IMR-90 (cell line): ENCODE results near the gene CHST14. TPM values are rescaled to one million over a fixed set of nuclear protein-coding genes. Genes with fewer than 3 reads are reported as not detected.
A peak's percentile ranks its signal among the peaks of the same experiment; 100 is the strongest.

Source experiments
- ATAC-seq: fragments of 200-7000 bp; cut with Tn5 transposase; 2 replicates; pipeline ENCODE4 v1.9.1; 2020; ENCODE audit warnings: low read depth, mild to moderate bottlenecking, moderate library complexity
- BruUV-seq: library from RNA; stranded (reverse); fragments of 400-500 nt; replicated peaks from 2 replicates; lab custom pipeline; 2021; lab: Mats Ljungman, UMichigan
- CTCF ChIA-PET: fragments of 300-600 bp; formaldehyde crosslinking; extraction: SDS; loops from one replicate; lab custom pipeline; 2021; ENCODE audit warnings: antibody characterized with exemption; lab: Yijun Ruan, JAX
- POLR2A ChIA-PET: fragments of 300-600 bp; sonication (Branson Sonifier 250); formaldehyde crosslinking; loops from one replicate; lab custom pipeline; 2022; ENCODE audit warnings: antibody characterized with exemption; ENCODE audit not compliant: unreplicated experiment; lab: Charles Lee
- DNase-seq: peaks from one replicate; pipeline ENCODE4 v3.0.0; 2013
- H2AFZ ChIP-seq: replicated peaks from 2 replicates; pipeline ENCODE3; 2013; ENCODE audit warnings: low read length, mild to moderate bottlenecking; ENCODE audit not compliant: poor library complexity
- H2AK5ac ChIP-seq: 2 replicates; pipeline ENCODE4 v1.6.1; 2013; ENCODE audit warnings: low read depth, low read length, inconsistent platforms
- H2AK9ac ChIP-seq: replicated peaks from 2 replicates; pipeline ENCODE3; 2013; ENCODE audit warnings: mild to moderate bottlenecking, low read depth, low read length, moderate library complexity; ENCODE audit not compliant: poor library complexity
- H2BK120ac ChIP-seq: 2 replicates; pipeline ENCODE4 v1.6.1; 2013; ENCODE audit warnings: low read depth, low read length, inconsistent platforms
- H2BK15ac ChIP-seq: 3 replicates; pipeline ENCODE4 v1.6.1; 2013; ENCODE audit warnings: low read depth, low read length, inconsistent platforms
- H2BK20ac ChIP-seq: 2 replicates; pipeline ENCODE4 v1.6.1; 2013; ENCODE audit warnings: low read depth, mild to moderate bottlenecking, inconsistent platforms, low read length, moderate library complexity
- H2BK5ac ChIP-seq: 2 replicates; pipeline ENCODE4 v1.6.1; 2013; ENCODE audit warnings: mild to moderate bottlenecking, low read depth, low read length, inconsistent platforms; ENCODE audit not compliant: poor library complexity, severe bottlenecking
- H3K14ac ChIP-seq: replicated peaks from 2 replicates; pipeline ENCODE4 v1.6.1; 2013; ENCODE audit warnings: low read depth, low read length, inconsistent platforms
- H3K18ac ChIP-seq: 2 replicates; pipeline ENCODE4 v1.6.1; 2013; ENCODE audit warnings: low read depth, low read length, control low read depth
- H3K23ac ChIP-seq: 2 replicates; pipeline ENCODE4 v1.6.1; 2013; ENCODE audit warnings: low read depth, low read length, inconsistent platforms
- H3K27ac ChIP-seq: 2 replicates; pipeline ENCODE4 v1.5.1; 2013; ENCODE audit warnings: mild to moderate bottlenecking, control low read depth, low read length; ENCODE audit not compliant: insufficient read depth
- H3K27me3 ChIP-seq: 2 replicates; pipeline ENCODE4 v1.6.1; 2013; ENCODE audit warnings: low read length; ENCODE audit not compliant: control insufficient read depth, insufficient read depth
- H3K36me3 ChIP-seq: 2 replicates; pipeline ENCODE4 v1.6.1; 2013; ENCODE audit warnings: low read length, mixed read lengths; ENCODE audit not compliant: control insufficient read depth, insufficient read depth
- H3K4ac ChIP-seq: 2 replicates; pipeline ENCODE4 v1.6.1; 2013; ENCODE audit warnings: low read depth, low read length, inconsistent platforms
- H3K4me1 ChIP-seq: 2 replicates; pipeline ENCODE4 v1.6.1; 2013; ENCODE audit warnings: low read length, mixed read lengths; ENCODE audit not compliant: control insufficient read depth, insufficient read depth
- H3K4me2 ChIP-seq: 2 replicates; pipeline ENCODE4 v1.6.1; 2013; ENCODE audit warnings: low read depth, mild to moderate bottlenecking, control low read depth, low read length, moderate library complexity
- H3K4me3 ChIP-seq: 2 replicates; pipeline ENCODE4 v1.5.1; 2013; ENCODE audit warnings: low read depth, mild to moderate bottlenecking, control low read depth, low read length, moderate library complexity; ENCODE audit not compliant: insufficient read depth
- H3K56ac ChIP-seq: 2 replicates; pipeline ENCODE4 v1.6.1; 2013; ENCODE audit warnings: low read length, inconsistent platforms; ENCODE audit not compliant: insufficient read depth; ENCODE audit errors: extremely low read depth
- H3K79me1 ChIP-seq, 2 experiments: 2 replicates each; pipeline ENCODE4 v1.6.1; 2013; ENCODE audit warnings: low read length in 2 of 2, inconsistent platforms in 1 of 2, low read depth in 1 of 2
- H3K9ac ChIP-seq: 2 replicates; pipeline ENCODE4 v1.6.1; 2013; ENCODE audit warnings: low read depth, low read length, control low read depth
- H3K9me1 ChIP-seq: 2 replicates; pipeline ENCODE4 v1.6.1; 2013; ENCODE audit warnings: low read length, inconsistent platforms; ENCODE audit not compliant: insufficient read depth
- H3K9me3 ChIP-seq: 2 replicates; pipeline ENCODE4 v1.6.1; 2013; ENCODE audit warnings: low read length; ENCODE audit not compliant: control insufficient read depth, insufficient read depth
- H4K20me1 ChIP-seq: 2 replicates; pipeline ENCODE4 v1.6.1; 2013; ENCODE audit warnings: low read length, inconsistent platforms; ENCODE audit not compliant: insufficient read depth
- H4K5ac ChIP-seq: 2 replicates; pipeline ENCODE4 v1.6.1; 2013; ENCODE audit warnings: mild to moderate bottlenecking, low read depth, low read length, control low read depth
- H4K8ac ChIP-seq, 2 experiments: 2 replicates each; pipeline ENCODE4 v1.6.1; 2013; ENCODE audit warnings: low read depth in 2 of 2, low read length in 2 of 2, control low read depth in 1 of 2, inconsistent platforms in 1 of 2
- H4K91ac ChIP-seq: 2 replicates; pipeline ENCODE4 v1.6.1; 2013; ENCODE audit warnings: low read depth, low read length, inconsistent platforms; ENCODE audit not compliant: insufficient read depth
- CHD1 ChIP-seq: IDR thresholded peaks from 2 replicates; pipeline ENCODE4 v1.6.1; 2012; ENCODE audit warnings: low read depth, low read length, improper control_type of control experiment
- MAFK ChIP-seq: IDR thresholded peaks from 2 replicates; pipeline ENCODE4 v1.6.1; 2012; ENCODE audit warnings: low read depth, low read length, improper control_type of control experiment
- WGBS, 2 experiments: methylation state at CpG; one replicate each; pipeline versions ENCODE4 v1.1.5 to v1.1.7; 2013; ENCODE audit warnings: missing lambda C conversion rate in 2 of 2; ENCODE audit not compliant: insufficient read length in 1 of 2; ENCODE audit errors: extremely low coverage in 2 of 2; 5-methylcytosine and 5-hydroxymethylcytosine counted together
- dilution Hi-C: fragments of 300-500 bp; cut with HindIII; formaldehyde crosslinking; loops from one replicate; pipeline ENCODE4 v1.14.3; 2018; ENCODE audit warnings: low sequenced_read_pairs; ENCODE audit not compliant: unreplicated experiment
- in situ Hi-C: fragments of 300-500 bp; cut with MboI; formaldehyde crosslinking; loops from 3 replicates; pipeline ENCODE4 v1.14.3; 2019; ENCODE audit warnings: low sequenced_read_pairs, inconsistent platforms, mixed read lengths
- intact Hi-C: fragments of 100-400 bp; cut with micrococcal nuclease; formaldehyde crosslinking; loops from 2 replicates; pipeline ENCODE4 v1.10.0; 2022
- polyA plus RNA-seq, 3 experiments: library from polyadenylated mRNA; depleted of rRNA; stranded (reverse); fragments of >200 nt; gene quantifications; 2 replicates each; pipeline ENCODE4 v1.2.3, GENCODE V29; 2012; ENCODE audit warnings: low replicate concordance in 1 of 3
- total RNA-seq: library from RNA; depleted of rRNA; stranded (reverse); fragments of >200 nt; gene quantifications from 2 replicates; pipeline ENCODE4 v1.2.3, GENCODE V29; 2012

The CHST14 gene
- total and polyA plus RNA-seq, 2 of the 4 experiments (the other 2 are of a cell fraction) = 3.8 to 19.5 TPM

DNA sequence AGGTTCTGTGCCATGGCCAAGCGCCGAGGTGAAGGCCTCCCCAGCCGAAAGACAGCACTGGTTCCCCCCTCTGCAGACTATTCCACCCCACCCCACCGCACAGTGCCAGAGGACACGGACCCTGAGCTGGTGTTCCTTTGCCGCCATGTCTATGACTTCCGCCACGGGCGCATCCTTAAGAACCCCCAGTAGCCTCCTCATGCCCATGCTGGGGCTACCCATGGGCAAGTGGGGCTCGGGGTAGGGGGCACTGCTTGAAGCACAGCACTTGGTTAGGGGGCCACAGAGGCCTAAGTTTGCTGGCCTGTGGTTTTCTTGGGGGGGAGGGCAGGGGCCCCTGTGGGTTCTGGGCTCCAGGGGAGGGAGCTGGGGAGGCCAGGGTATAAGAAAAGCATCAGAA is 4.8 kb upstream of the CHST14 start:
- no peak overlapping the region for H4K91ac ChIP-seq
- H4K8ac ChIP-seq = no peak overlapping the region
- H2BK5ac ChIP-seq = no peak overlapping the region
- BruUV-seq = no TSS peak
- DNase-seq (no peak), ATAC-seq (no peak)
- no peak overlapping the region for H2BK15ac ChIP-seq
- no peak overlapping the region for H2AK9ac ChIP-seq
- H2AK5ac ChIP-seq = no peak overlapping the region
- peak overlapping the region; percentile 5 for H2AFZ ChIP-seq
- H3K27me3 ChIP-seq = no peaks in the 10 kb centered on the region
- H3K4me2 ChIP-seq = no peak overlapping the region
- H3K23ac ChIP-seq = no peak overlapping the region
- H2BK120ac ChIP-seq = no peak overlapping the region
- CTCF ChIA-PET = no interaction called here
- H3K14ac ChIP-seq = no peak overlapping the region
- TF ChIP-seq MAFK (no peak), CHD1 (no peak)
- H3K27ac ChIP-seq = no peak overlapping the region
- peaks cover 6% of the 10 kb centered on the region for H3K9me1 ChIP-seq
- WGBS, 2 experiments = no CpG with 5 or more reads among the region's 10 CpGs
- no peak overlapping the region for H2BK20ac ChIP-seq
- H3K9me3 ChIP-seq = no peaks in the 10 kb centered on the region
- dilution Hi-C loops = no loop called here
- no peak overlapping the region for H4K5ac ChIP-seq
- H3K4me3 ChIP-seq = no peak overlapping the region
- peaks cover 6% of the 10 kb centered on the region for H3K4me1 ChIP-seq
- H3K56ac ChIP-seq = no peak overlapping the region
- no peak overlapping the region for H3K4ac ChIP-seq
- no peak overlapping the region for H3K18ac ChIP-seq
- peaks cover 43% of the 10 kb centered on the region for H3K36me3 ChIP-seq
- in situ Hi-C loops = no loop called here
- intact Hi-C loops = no loop called here
- peaks cover 20% of the 10 kb centered on the region; the same call in 1 of the 2 replicates for H4K20me1 ChIP-seq
- H3K79me1 ChIP-seq = peaks cover under 1 to 18% of the 10 kb centered on the region in 2 experiments; a peak in 1 of 4 replicates
- POLR2A ChIA-PET = interaction anchor here (0.6 kb wide), 1 partner anchor 374 kb away, joined by 18 read pairs; no protein-coding TSS in a partner anchor
- no peak overlapping the region for H3K9ac ChIP-seq
